ENCODE results near the gene PHACTR4.
"Not testable (repeated sequence)": the region's sequence is repeated elsewhere in the genome, so short reads cannot be mapped to it uniquely, and the experiment has no call there.

PHACTR4 gene

GRCh38 chr1:28428990-28429520, 59.5 kb downstream of the PHACTR4 start:
- DNase-seq (ENCODE audit: low read depth, low spot score), result no peak

GRCh38 chr1:28436211-28436769, 66.8 kb downstream of the PHACTR4 start:
- no peak for DNase-seq (ENCODE audit: low read depth, low spot score)

- no peak for DNase-seq (ENCODE audit: low read depth, low spot score)
These were observed 67.9 kb downstream of the PHACTR4 start for GRCh38 chr1:28437264-28437923.

GRCh38 chr1:28437924-28438699, 68.6 kb downstream of the PHACTR4 start:
- DNase-seq (ENCODE audit: low read depth, low spot score), result peak; percentile 70

- DNase-seq (ENCODE audit: low read depth, low spot score), result no peak
These were observed 69.8 kb downstream of the PHACTR4 start for GRCh38 chr1:28439320-28439719.

- no peak for DNase-seq (ENCODE audit: low read depth, low spot score)
These were observed 72.1 kb downstream of the PHACTR4 start for GRCh38 chr1:28441674-28442073.

GRCh38 chr1:28443550-28443949, 74.0 kb downstream of the PHACTR4 start:
- no peak for DNase-seq (ENCODE audit: low read depth, low spot score)

GRCh38 chr1:28447679-28448078, 78.1 kb downstream of the PHACTR4 start:
- no peak for DNase-seq (ENCODE audit: low read depth, low spot score)

- not testable (repeated sequence) for DNase-seq (ENCODE audit: low read depth, low spot score)
These were observed 78.6 kb downstream of the PHACTR4 start for GRCh38 chr1:28448094-28448611.

GRCh38 chr1:28449904-28450303, 80.4 kb downstream of the PHACTR4 start:
- DNase-seq (ENCODE audit: low read depth, low spot score), result no peak

- DNase-seq (ENCODE audit: low read depth, low spot score), result no peak
These were observed 81.0 kb downstream of the PHACTR4 start for GRCh38 chr1:28450561-28450960.

GRCh38 chr1:28451011-28451410, 81.5 kb downstream of the PHACTR4 start:
- no peak for DNase-seq (ENCODE audit: low read depth, low spot score)

GRCh38 chr1:28456078-28456477, 86.5 kb downstream of the PHACTR4 start:
- peak; percentile 49 for DNase-seq (ENCODE audit: low read depth, low spot score)

GRCh38 chr1:28457678-28458077, 88.1 kb downstream of the PHACTR4 start:
- no peak for DNase-seq (ENCODE audit: low read depth, low spot score)

- no peak for DNase-seq (ENCODE audit: low read depth, low spot score)
These were observed 89.0 kb downstream of the PHACTR4 start for GRCh38 chr1:28458237-28459228.

- DNase-seq (ENCODE audit: low read depth, low spot score), result no peak
These were observed 96.8 kb downstream of the PHACTR4 start for GRCh38 chr1:28466226-28466778.

- no peak for DNase-seq (ENCODE audit: low read depth, low spot score)
These were observed 100.6 kb downstream of the PHACTR4 start for GRCh38 chr1:28470146-28470545.

GRCh38 chr1:28479497-28479896, 110.0 kb downstream of the PHACTR4 start:
- DNase-seq (ENCODE audit: low read depth, low spot score), result not testable (repeated sequence)

GRCh38 chr1:28480308-28480707, 110.8 kb downstream of the PHACTR4 start:
- no peak for DNase-seq (ENCODE audit: low read depth, low spot score)

- DNase-seq (ENCODE audit: low read depth, low spot score), result no peak
These were observed 112.6 kb downstream of the PHACTR4 start for GRCh38 chr1:28482138-28482537.

GRCh38 chr1:28482702-28483101, 113.2 kb downstream of the PHACTR4 start:
- no peak for DNase-seq (ENCODE audit: low read depth, low spot score)
